ENCODE data around the gene TTC24.

DNA sequence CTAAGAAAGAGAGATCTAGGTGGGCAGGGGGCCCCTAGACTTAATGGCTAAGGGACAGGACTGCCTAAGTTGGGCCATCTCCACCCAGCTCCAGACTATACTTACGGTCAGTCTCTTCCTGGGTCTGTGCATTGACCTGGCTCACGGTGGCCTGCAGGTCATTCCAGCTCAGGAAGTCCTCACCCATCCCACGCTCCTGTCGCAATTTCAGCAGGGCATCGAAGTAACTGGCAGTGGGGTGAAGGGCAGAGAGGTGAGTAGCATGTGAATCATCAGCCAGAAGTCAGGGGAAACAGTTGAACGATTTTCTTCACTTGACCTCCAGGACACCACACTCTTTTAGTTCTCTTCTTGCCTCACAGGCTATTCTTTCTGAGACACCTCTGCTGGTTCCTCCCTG lies 27.7 kb upstream of the TTC24 start:
- TF ChIP-seq POLR2AphosphoS5 (IDR thresholded peaks at IDR 0.05; ENCODE audit: low read length), result no peak
- TF ChIP-seq EZH2 (IDR thresholded peaks at IDR 0.05; ENCODE audit: borderline replicate concordance, control insufficient read depth, low read depth, low read length), result no peak
- TF ChIP-seq EGR1 (IDR thresholded peaks at IDR 0.05; ENCODE audit: borderline replicate concordance in 1 of 2, low read depth in 2 of 2, low read length in 2 of 2), result no peak
- TF ChIP-seq, protein P1, sequence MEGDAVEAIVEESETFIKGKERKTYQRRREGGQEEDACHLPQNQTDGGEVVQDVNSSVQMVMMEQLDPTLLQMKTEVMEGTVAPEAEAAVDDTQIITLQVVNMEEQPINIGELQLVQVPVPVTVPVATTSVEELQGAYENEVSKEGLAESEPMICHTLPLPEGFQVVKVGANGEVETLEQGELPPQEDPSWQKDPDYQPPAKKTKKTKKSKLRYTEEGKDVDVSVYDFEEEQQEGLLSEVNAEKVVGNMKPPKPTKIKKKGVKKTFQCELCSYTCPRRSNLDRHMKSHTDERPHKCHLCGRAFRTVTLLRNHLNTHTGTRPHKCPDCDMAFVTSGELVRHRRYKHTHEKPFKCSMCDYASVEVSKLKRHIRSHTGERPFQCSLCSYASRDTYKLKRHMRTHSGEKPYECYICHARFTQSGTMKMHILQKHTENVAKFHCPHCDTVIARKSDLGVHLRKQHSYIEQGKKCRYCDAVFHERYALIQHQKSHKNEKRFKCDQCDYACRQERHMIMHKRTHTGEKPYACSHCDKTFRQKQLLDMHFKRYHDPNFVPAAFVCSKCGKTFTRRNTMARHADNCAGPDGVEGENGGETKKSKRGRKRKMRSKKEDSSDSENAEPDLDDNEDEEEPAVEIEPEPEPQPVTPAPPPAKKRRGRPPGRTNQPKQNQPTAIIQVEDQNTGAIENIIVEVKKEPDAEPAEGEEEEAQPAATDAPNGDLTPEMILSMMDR (IDR thresholded peaks at IDR 0.05 in 2 of 3, conservative IDR thresholded peaks at IDR 0.05 in 1 of 3; ENCODE audit: control insufficient read depth in 2 of 3, extremely low read depth in 1 of 3, insufficient read depth in 1 of 3, low read depth in 3 of 3, low read length in 3 of 3), result no peak
- no peak for TF ChIP-seq RB1 (IDR thresholded peaks at IDR 0.05; ENCODE audit: borderline replicate concordance)
- TF ChIP-seq, protein P2, sequence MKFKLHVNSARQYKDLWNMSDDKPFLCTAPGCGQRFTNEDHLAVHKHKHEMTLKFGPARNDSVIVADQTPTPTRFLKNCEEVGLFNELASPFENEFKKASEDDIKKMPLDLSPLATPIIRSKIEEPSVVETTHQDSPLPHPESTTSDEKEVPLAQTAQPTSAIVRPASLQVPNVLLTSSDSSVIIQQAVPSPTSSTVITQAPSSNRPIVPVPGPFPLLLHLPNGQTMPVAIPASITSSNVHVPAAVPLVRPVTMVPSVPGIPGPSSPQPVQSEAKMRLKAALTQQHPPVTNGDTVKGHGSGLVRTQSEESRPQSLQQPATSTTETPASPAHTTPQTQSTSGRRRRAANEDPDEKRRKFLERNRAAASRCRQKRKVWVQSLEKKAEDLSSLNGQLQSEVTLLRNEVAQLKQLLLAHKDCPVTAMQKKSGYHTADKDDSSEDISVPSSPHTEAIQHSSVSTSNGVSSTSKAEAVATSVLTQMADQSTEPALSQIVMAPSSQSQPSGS (IDR thresholded peaks at IDR 0.05; ENCODE audit: low read length), result no peak
- no peak for TF ChIP-seq POLR2AphosphoS2 (IDR thresholded peaks at IDR 0.05; ENCODE audit: low read depth, low read length)
- TF ChIP-seq TAF1 (IDR thresholded peaks at IDR 0.05; ENCODE audit: borderline replicate concordance, low read depth, low read length), result no peak
- TF ChIP-seq REST (IDR thresholded peaks at IDR 0.05; ENCODE audit: low read depth, low read length), result no peak
- no peak for TF ChIP-seq NFYA (IDR thresholded peaks at IDR 0.05; ENCODE audit: borderline replicate concordance, low read depth, low read length)
- TF ChIP-seq NFIC (IDR thresholded peaks at IDR 0.05; ENCODE audit: low read depth, low read length), result no peak
- TF ChIP-seq MYB (IDR thresholded peaks at IDR 0.05; ENCODE audit: borderline replicate concordance, low read depth, low read length), result no peak

All from GM12878 (cell line).